ENCODE results near the gene HCRTR1. TPM values are rescaled to one million over a fixed set of nuclear protein-coding genes. Genes with fewer than 3 reads are reported as not detected.
A peak's percentile ranks its signal among the peaks of the same experiment; 100 is the strongest.
"Not testable (repeated sequence)": the region's sequence is repeated elsewhere in the genome, so short reads cannot be mapped to it uniquely, and the experiment has no call there.

The HCRTR1 gene
- polyA plus RNA-seq, 4 donors, result 0.18 to 0.31 (median 0.19) TPM; not detected in 1

DNA sequence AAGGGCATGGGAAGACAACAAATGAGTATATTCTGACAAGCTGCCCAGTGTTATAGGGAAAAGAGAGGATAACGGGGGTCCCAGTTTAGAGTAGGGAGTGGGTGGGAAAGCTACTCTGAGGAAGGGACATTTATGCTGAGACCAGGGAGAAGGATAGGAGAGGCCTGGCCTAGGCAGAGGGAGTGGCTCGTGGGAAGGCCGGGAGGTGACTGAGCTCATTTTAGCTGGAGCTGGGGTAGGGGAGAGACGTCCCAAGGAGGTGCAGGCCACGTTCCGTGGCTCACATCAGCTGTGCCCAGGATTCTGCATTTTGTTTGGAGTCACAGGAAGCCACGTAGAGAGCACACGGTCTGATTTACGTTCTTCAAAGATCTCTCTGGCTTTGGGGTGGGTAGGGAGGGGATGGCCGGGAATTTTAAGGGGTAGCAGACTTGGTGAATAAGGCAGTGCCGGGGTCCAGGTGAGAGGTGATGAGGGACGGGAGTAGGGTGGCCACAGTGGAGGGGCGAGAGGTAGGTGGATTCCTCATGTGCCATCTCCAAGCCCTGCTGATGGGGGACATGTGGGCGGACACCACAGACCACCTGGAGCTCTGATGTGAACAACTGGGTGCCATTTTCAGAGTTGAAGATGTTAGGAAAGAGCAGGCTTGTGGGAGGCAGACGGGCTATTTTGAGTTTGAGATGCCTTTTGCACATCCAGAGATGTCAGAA, 36.4 kb upstream of the HCRTR1 start:
- no peak for DNase-seq (ENCODE audit: low read depth in 4 of 4, low spot score in 3 of 4)

DNA sequence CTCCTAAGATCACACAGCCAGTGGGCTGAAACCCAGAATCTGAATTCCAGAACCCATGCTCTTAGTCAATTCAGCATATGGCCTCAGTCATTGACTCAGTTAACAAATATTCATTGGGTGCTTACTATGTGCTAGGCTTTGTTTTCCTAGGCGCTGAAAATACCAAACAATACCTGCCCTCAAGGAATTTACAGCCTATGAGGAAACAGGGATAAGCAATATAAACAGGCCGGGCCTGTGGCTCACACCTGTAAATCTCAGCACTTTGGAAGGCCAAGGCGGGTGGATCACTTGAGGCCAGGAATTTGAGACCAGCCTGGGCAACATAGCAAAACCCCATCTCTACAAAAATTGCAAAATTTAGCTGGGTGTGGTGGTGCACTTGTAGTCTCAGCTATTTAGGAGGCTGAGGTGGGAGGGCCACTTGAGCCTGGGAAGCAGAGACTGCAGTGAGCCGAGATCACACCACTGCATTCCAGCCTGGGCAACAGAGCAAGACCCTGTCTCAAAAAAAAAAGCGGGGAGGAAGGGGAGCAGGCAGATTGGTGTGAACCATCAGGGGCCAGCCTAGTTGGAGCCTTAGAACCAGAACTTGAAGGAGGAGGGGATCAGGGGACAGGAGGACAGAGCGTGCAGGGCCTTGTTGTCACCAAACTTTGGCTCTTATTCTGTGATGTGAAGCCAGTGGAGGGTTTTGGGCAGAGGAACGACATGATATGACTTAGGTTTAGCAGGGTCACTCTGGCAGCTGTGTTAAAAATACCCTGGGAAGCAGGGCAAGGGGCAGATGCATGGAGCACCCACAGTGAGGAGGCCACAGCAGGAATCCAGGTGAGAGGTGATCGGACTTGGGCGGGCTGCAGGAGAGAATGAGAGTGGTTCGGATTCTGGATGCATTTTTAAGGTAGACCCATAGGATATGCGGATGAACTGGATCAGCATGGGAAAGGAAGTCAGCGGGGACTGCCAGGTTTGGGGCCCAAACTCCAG, 35.4 kb upstream of the HCRTR1 start:
- DNase-seq (ENCODE audit: low read depth in 4 of 4, low spot score in 3 of 4), result no peak

DNA sequence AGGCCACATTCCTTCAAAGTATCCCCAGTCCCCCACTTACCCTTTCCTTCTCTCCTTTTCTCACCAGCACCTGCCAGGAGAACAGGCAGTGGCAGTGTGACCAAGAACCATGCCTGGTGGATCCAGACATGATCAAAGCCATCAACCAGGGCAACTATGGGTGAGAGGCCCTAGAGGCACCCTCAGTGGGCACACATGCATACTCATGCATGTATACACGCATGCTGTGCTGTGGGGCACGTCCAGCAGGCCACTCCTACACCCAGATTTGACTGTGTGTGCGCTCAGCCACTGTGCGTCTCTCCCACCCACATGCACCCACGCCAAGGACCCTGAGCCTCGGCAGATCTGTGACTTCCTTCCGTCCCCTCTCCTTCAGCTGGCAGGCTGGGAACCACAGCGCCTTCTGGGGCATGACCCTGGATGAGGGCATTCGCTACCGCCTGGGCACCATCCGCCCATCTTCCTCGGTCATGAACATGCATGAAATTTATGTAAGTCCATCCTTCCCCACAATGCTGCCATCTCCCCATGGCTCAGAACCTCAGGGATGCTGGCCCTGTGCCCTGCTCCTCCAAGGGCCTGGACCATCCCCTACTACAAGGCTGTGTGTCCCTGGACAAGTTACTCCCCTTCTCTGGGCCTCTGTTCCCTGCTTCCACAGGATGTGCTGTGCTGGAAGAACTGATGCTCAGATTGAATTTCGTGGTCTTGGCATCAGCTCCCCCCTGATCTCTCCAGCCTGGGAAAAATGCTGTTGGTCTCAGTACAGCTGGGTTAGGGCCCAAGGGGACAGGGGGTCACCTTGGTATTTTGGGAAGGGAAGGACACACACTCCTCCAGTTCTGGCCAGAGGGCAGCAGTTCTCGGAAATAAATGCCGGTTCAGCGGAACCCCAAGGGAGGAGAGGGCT, 34.2 kb upstream of the HCRTR1 start:
- no peak for DNase-seq (ENCODE audit: low read depth in 4 of 4, low spot score in 3 of 4)

DNA sequence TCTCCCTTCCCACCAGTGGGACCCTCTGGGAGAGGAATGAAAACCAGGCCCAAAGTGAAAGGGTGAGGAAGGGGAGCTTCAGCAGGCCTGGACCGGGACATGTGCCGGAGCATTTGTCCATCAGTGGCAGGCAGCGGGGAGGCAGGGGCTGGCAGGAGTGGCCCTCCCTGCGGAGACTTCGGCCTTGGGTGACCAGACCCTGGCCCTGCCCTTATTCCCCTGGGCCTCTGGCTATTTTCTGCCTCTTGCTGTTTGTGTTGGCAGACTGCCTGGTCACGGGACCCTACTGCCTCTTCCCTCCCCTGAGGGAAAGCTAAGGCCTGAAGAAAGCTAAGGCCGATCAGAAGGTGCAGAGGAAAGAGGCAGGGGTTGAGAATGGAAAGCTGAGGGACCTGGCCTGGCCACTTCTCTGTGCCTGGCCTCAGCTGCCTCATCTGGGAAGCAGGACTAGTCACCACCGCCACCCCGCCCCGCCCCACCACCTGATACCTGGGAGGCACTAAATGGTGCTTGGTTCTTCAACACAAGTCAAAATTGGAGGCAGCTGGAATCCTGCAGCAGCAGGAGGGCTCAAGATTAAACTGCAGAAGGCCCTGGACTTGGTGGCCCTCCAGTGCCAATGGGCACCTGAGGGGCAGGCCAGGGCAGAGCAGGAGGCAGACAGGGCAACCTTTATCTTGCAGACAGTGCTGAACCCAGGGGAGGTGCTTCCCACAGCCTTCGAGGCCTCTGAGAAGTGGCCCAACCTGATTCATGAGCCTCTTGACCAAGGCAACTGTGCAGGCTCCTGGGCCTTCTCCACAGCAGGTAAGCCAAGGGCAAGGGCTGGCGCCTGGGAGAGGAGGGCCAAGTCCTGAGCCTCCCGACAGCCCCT, 33.3 kb upstream of the HCRTR1 start:
- DNase-seq (ENCODE audit: low read depth in 4 of 4, low spot score in 3 of 4), result peak in 1 of 4 donors; percentile 82

DNA sequence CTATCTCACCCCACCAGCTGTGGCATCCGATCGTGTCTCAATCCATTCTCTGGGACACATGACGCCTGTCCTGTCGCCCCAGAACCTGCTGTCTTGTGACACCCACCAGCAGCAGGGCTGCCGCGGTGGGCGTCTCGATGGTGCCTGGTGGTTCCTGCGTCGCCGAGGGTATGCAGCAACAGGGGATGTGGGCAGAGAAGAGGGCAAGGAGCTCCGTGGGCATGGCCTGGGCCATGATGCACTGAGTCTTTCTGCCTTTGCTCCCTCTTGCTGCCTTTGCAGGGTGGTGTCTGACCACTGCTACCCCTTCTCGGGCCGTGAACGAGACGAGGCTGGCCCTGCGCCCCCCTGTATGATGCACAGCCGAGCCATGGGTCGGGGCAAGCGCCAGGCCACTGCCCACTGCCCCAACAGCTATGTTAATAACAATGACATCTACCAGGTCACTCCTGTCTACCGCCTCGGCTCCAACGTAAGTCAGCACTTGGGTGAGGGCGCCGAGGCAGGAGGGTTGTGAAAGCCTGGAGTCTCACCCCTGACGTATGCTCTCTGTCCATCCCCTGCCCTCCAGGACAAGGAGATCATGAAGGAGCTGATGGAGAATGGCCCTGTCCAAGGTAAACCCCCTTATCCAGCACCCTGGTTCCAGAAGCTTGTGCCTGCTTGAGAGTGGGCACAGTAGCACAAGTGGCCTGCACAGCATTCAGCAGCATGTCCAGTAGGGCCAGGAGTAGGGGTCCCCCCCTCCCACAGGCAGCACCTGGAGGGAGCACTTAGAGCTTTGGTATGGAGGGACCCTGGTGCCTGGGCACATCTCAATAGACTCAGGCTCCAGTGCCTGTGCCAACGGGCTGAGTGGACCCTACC, 32.4 kb upstream of the HCRTR1 start:
- no peak for DNase-seq (ENCODE audit: low read depth in 4 of 4, low spot score in 3 of 4)

DNA sequence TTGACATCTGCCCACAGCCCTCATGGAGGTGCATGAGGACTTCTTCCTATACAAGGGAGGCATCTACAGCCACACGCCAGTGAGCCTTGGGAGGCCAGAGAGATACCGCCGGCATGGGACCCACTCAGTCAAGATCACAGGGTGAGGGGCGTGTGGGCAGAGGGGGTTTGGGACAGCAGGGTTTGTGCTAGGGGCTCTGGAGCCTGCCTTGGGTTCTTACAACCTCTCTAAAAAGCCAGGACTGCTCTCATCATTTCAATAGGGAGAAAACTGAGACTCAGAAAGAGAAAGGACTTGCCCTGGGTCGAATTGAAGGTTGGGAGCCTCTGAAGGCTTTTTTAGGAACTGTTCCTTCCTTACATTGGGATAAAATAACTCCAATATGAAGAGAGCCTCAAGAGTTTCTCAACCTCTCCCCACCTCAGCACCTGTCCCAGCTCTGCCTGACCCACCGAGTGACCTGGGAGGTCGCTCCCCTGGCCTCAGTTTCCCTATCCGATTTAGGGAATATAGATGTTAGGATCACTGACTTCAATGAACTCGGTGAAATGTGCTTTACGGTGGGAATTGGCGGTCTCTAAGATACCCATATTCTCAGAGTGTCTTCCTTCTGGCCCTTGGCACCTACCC, 31.6 kb upstream of the HCRTR1 start:
- no peak for DNase-seq (ENCODE audit: low read depth in 4 of 4, low spot score in 3 of 4)

DNA sequence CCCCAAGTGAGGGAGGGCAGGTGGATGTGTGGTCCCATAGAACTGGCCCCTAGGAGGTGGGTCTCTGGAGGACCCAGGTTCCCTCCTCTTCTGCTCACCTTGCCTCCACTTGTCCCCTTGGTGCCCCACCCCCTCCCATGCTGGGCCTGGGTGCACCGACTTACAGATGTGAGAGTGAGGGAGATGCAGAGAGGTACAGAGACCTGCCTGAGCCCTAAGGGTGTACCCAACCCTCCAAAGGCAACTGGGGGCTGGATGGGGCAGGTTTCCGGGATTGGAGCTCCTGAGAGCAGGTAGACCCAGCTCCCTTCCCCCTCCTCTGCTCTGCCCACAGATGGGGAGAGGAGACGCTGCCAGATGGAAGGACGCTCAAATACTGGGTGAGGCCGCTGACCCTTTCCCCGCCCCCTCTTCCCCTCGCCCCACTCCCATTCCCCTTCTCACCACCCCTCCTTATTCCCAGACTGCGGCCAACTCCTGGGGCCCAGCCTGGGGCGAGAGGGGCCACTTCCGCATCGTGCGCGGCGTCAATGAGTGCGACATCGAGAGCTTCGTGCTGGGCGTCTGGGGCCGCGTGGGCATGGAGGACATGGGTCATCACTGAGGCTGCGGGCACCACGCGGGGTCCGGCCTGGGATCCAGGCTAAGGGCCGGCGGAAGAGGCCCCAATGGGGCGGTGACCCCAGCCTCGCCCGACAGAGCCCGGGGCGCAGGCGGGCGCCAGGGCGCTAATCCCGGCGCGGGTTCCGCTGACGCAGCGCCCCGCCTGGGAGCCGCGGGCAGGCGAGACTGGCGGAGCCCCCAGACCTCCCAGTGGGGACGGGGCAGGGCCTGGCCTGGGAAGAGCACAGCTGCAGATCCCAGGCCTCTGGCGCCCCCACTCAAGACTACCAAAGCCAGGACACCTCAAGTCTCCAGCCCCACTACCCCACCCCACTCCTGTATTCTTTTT, 30.8 kb upstream of the HCRTR1 start:
- no peak for DNase-seq (ENCODE audit: low read depth in 4 of 4, low spot score in 3 of 4)

DNA sequence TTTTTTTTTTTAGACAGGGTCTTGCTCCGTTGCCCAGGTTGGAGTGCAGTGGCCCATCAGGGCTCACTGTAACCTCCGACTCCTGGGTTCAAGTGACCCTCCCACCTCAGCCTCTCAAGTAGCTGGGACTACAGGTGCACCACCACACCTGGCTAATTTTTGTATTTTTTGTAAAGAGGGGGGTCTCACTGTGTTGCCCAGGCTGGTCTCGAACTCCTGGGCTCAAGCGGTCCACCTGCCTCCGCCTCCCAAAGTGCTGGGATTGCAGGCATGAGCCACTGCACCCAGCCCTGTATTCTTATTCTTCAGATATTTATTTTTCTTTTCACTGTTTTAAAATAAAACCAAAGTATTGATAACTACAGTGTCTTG, 30.2 kb upstream of the HCRTR1 start:
- DNase-seq (ENCODE audit: low read depth in 4 of 4, low spot score in 3 of 4), result not testable (repeated sequence)

DNA sequence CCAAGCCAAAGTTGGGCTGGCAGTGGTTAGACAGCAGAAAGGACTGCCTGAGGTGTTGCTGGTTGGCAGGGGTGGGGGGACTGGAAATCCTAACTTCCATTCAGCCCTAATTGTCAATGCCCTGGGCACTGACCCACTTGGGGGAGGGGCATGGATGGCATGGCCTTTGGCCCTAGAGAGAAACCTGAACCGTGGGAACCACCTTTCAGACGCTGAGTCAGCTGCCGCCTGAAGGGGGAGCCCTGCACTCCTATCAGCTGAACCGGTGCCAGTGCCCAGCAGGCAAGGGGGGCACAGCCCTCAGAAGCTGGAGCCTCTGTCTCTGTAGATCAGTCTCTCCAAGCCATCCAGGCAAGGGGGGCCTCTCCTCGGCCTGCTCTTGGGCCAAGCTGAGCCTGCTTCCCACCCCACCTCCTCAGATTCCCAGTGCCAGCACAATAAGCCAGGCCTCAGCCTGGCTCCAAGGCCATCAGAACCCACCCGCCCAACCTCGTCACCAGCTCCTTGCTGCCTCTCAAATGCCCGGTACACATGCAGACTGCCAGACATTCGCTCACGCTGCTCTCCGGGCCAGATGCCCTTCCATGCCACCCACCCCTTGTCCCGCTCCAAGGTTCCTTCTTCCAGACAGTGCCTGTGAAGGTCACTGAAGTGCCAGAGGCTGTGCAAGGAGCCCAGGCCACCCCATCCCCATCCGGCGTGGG, 29.6 kb upstream of the HCRTR1 start:
- DNase-seq (ENCODE audit: low read depth in 4 of 4, low spot score in 3 of 4), result no peak

DNA sequence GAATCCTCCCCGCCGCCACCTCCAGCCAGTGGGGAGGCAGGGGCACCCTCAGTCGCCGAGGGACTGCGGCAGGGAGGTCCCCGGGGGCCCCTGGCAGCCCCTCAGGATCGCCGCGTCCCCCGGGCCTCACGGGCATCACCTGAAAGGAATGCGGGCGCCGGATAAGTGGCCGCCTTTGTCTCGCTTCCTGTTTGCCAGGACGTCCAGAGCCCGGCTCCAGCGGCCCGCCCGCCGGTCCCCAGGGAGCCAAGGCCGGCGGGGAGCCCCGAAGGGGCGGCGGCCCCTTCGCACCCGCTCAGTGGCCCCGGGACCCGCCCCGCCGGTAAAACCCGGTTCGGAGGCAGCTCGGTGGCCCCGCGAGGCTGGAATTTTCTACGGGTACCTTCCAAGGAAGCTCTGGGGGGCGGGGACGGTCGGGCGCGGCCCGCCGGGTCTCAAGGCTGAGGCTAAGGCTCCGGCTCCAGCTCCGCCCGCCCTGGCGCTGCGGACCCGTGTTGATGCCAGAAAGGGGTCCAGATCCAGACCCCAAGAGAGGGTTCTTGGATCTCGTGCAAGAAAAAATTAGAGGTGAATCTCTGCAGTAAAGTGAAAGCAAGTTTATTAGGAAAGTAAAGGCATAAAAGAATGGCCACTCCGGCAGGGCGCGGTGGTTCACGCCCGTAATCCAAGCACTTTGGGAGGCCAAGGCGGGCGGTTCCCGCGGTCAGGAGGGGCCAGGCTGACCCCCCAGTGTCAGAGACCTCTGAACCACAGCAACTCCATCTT, 28.6 kb upstream of the HCRTR1 start:
- no peak for DNase-seq (ENCODE audit: low read depth in 4 of 4, low spot score in 3 of 4)

DNA sequence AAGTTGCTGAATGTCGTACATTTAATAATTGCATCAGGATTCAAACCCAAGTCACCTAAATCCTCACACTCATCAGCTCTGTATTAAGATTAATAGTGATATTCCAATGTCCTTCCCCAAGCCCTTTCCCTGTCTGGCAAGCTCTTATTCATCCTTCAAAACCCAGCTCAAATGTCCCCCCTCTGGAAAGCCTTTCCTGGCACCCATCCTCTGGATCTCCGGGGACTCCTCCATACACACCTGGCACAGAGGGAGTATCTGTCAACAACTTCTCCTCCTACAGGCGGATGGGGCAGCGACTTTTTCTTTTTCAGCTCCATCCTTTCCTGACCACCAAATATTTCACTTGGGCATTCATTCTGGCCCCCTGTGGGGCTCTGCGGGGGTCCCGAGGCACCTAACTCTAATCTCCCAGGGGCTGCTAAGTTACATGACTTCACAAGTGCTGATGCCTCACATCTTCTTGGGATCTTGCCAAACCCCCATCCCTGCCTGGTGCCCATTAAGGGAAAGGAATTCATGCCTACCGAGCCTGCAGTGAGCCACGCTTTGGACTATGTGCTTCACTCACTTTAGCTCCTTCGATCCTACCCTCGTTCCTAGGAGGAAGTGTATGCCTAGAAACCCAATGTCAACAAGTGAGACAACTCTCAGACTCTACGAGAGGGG, 25.9 kb upstream of the HCRTR1 start:
- DNase-seq (ENCODE audit: low read depth in 4 of 4, low spot score in 3 of 4), result no peak

DNA sequence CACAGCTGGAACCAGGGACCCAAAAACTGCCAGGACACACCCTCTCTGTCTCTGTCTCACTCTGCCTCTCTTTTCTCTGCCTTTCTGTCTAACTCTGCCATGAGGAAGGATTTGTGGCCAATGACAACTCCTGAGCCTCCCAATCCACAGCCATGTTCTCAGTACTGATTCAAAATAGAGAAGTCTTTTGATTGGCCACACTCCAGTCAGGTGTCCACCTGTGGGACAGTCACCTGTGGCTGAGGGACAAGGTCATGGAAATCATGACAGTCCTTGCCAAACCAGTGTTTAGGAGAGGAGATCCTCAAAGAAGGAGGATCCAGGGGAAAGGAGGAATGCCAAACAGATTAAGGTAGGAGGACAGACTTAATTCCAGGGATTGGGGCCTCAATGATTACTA, 25.4 kb upstream of the HCRTR1 start:
- DNase-seq (ENCODE audit: low read depth in 4 of 4, low spot score in 3 of 4), result no peak

DNA sequence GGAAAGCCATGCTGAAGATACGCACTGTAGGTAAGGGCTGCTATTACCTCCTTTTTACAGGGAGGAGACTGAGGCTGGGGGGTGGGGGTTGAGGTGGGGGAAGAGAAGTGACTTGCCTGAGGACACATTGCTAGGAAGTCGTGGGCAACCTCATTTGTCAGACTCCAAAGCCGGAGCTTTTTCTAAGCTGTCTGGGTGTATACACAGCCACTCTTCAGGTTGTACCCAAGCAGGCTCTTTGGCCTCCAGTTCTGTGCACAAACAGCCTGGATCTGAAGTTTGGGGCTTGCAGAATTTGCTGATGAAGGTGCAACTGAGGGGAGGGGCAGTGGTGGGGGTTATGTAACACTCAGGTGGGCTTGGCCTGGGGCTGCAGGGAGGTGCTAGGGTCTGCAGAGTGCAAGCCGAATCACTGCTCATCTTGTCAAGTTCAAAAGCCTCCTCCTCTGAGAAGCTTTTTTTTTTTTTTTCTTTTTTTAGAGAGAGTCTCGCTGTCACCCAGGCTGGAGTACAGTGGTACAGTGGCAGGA, 24.3 kb upstream of the HCRTR1 start:
- no peak for DNase-seq (ENCODE audit: low read depth in 4 of 4, low spot score in 3 of 4)

DNA sequence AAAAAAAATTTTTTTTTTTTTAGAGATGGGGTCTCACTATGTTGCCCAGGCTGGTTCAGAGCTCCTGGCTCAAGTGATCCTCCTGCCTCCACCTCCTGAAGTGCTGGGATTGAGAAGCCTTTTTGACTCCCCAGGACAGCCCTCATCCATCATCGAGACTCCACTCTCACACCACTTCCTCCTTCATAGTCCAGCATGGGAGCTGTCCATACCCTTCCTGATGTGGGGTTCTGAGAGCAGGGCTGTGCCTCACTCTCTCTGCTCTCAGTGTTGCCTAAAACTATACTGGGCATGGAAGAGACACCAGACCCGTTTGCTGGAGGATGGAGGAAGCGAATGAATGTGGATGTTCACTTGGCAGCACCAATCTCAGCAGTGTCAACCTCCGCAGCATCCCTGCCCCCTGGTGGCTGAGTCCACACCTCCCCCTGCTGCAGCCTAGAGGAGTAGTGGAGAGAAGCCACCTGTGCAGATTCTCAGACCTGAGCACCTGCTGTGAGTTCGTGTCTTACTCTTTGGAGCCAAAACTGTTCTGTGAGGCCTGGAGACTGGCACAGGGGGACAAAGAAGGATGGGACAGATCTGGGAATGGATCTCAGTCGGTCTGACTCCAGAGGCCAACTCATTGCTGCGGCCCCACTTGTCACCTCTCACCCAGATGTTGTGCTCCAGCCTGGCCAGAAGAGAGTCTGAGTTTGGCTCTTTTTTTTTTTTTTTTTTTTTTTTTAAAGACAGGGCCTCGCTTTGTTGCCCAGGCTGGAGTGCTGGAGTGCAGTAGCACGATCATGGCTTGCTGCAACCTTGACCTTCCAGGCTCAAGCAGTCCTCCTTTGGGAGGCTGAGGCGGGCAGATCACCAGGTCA, 23.5 kb upstream of the HCRTR1 start:
- DNase-seq (ENCODE audit: low read depth in 4 of 4, low spot score in 3 of 4), result no peak
